HG03064 (cell line): ENCODE measurements around the gene CDCA8.

Source experiments
- ATAC-seq: cut with Tn5 transposase; IDR thresholded peaks from one replicate; pipeline ENCODE4 v1.9.1; 2021; ENCODE audit warnings: low read depth; ENCODE audit not compliant: unreplicated experiment

The CDCA8 gene

DNA sequence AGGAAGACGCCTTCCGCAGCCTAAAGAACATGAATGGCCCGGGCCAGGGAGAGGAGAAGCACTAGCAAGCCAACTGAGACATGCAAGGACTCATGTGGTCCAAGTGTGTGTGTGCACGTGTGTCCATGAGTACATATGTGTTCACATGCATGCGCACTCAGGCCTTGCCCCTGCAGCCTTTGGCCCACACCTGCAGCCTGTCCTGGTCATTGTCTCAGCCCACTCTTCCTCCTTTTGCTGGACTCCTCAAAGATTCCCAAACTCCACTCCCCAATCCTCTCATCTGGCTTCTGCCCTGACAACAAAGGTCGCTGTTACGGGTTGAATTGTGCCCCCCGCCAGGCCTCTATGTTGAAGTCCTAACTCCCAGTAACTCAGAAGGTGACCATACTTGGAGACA is 21.9 kb downstream of the CDCA8 start:
- ATAC-seq, result no peak

DNA sequence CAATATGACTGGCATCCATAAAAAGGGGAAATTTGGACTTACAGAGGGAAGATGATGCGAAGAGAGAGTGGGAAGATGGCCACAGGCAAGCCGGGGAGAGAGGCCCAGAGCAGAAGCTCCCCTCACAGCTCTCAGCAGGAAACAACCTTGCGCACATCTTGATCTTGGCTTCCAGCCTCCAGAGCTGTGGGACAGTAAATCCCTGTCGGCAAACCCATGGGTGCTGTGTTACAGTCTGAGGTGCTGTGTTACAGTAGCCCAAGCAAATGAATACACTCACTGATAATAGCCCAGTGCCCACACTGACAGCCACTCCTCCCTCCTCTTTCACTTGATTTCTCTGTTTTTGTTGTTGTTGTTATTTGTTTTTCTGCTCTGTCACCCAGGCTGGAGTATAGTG is 22.4 kb downstream of the CDCA8 start:
- ATAC-seq, result no peak

DNA sequence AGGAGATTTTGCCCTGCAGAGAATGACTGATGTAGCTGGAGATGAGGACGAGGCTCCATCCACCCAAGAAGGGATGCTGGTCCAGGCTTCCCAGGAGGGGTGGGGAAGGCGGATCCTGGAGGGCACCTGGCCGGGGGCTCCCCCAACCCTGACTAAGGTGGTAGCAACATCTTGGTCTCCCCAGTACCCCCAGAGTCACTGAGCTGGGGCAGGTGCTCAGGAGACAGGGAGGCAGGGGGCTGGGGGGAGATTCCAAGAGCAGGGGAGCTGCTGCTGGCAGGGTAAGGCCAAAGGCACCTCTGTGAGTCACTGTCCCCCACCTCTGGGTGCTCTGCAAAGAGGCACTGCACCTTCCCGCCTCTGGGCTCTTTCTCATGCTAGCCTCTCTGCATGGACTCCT is 24.0 kb downstream of the CDCA8 start:
- no peak for ATAC-seq

DNA sequence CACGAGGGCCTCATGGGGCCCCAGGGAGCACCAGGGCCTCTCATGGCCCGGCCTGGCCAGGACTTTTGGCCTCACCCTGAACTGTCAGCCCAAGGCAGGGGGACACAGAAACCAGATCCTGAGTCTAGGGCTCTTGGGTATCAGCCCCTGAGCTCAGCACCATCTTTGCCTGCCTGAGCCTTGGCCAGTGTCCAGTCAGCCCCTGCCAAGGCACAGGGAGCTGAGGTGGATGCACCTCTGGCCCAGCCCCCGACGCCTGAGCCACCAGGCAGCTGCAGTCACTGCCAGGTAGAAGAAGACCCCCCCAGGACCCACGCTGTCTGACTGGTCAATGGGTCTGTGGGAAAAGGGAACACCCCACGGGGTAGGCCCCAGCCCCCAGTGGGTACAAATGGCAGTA is 25.3 kb downstream of the CDCA8 start:
- no peak for ATAC-seq

DNA sequence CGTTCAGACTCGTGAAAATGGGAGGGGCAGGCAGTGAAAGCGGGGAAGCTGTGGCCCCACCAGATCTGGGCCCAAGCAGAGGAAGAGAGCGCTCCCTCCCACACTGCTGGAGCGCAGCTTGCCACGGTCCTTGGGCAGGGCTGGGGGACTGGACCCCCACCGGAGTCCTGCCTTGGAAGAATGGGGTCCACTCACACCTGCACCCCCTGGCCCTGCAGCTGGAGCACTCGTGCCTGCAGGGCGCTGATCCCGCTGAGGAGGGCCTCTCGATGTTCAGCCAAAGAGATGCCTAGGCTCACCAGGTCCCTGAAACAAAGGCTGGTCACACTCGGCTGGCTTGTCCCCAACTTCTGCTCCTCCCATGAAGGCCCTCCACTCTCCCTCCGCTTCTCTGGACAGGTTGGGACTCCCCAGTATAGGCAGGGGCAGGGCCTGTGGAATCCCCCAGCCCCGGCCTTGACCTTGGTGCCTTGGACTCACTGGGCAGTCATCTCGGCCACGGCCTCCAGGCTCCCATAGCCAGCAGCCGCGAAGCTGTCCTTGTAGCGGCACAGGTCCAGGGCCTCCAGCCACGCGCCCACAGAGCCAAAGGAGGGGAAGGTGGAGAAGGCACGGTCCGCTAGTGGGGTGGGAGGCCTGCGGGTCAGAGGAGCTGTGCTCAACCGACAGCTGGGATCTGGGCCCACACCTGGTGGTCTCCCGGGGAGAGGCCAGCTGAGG is 26.0 kb downstream of the CDCA8 start:
- no peak for ATAC-seq

DNA sequence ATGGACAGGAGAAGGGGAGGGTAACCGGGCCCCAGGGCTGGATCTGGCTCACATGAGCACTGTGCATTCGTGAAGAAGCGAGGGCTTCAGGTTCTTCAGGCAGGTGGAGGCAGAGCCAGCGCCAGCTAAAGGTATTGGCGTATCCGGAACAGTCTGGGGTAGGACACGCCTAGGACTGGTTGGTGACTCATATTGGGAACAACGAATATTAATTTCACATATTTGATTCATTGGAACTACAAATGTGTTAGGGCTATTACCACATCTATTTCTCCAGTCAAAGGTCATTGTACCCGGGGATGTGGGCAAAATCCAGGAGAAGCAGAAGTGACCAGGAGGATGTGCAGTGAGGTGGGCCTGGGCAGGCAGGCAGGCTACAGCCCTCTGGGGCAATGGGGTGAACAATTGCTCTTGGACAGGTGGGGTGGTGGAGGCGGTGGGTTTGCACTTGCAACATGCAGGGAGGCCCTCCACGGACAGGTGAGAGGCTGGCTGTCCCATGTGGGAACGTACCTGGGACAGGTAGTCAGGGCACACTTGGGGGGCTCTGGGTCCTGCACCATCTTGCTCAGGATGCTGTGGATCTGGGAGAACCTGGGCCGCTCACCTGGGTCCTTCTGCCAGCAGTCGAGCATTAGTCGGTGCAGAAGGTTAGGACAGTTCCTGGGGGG is 26.7 kb downstream of the CDCA8 start:
- ATAC-seq, result no peak

DNA sequence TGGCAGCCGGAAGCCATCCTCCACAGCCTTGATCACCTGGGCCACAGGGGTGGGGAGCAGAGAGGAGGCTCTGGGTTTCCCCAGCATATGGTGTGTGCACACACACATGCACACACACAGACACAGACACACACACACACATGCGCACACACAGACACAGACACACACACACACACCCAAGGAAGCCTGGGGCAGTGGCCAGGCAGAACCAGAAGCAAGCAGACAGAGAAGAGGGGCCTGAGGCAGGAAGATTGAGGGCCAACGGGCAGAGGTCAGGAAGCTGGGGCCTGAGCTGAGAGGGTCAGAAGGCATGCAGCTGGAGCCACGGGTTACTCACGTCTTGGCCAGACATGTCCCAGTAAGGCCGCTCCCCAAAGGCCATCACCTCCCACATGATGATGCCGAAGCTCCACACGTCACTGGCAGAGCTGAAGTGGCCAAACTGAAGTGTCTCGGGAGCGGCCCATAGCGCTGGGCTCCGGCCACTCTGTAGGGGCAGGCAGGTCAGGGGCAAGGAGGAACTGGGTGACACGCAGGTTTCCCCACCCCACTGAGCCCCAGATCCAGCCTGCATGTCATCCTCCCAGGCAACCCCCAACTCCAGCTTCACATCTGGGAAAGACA is 27.4 kb downstream of the CDCA8 start:
- no peak for ATAC-seq

DNA sequence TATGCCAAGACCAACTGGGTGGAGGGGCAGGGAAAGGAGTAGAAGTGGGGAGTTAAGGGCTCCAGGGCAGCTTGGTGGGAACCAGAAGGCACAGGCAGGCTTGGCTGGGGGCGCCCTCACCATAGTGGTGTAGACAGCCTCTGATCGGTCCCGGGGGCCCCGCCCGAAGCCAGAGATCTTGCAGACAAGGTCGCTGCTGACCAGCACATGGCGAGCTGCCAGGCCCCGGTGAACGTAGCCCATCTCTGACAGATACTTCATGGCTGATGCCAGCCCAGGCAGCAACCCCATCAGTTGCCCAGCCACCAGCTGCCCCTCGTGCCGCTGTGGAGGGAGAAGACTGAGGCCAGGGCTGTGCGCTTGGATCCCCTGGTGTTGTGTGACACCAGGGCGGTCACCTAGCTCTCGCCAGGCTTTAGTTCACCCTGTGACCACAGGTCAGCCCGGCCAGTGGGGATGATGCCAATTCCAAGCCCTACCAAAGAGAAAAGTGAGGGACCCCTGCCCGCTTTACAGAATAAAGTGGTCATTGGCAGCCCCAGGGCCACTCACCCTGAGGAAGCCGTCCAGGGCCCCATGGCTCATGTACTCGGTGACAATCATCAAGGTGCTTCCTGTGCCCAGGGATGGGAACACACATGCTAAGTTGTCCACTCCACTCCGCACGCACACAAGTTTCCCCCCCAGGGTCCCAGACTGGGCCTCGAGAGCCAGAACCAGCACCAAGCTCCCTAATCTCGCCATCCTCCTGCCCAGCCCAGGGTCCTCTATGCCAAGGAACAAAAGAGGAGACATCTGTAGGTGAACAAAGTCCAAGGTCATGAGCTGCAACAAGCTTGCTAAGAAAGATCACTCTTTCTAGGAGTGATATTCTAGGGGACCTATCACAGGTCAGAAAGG is 28.2 kb downstream of the CDCA8 start:
- ATAC-seq, result no peak

DNA sequence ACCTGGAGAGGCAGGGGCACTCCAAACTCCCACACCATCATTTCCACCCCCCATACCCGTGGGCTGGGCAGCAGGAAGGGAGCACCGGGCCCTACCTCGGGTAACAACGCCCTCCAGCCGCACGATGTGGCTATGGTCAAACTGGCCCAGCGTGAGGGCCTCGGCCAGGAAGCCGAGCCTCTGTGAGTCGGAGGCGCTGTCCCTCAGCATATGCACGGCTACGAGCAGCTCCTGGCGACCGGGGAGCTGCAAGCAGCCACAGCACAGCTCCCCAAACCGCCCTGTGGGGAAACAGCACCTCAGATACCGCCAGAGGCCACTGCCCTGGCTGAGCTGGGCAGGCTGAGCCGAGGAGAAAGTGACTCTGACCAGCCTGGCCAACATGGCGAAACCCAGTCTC is 29.2 kb downstream of the CDCA8 start:
- no peak for ATAC-seq

DNA sequence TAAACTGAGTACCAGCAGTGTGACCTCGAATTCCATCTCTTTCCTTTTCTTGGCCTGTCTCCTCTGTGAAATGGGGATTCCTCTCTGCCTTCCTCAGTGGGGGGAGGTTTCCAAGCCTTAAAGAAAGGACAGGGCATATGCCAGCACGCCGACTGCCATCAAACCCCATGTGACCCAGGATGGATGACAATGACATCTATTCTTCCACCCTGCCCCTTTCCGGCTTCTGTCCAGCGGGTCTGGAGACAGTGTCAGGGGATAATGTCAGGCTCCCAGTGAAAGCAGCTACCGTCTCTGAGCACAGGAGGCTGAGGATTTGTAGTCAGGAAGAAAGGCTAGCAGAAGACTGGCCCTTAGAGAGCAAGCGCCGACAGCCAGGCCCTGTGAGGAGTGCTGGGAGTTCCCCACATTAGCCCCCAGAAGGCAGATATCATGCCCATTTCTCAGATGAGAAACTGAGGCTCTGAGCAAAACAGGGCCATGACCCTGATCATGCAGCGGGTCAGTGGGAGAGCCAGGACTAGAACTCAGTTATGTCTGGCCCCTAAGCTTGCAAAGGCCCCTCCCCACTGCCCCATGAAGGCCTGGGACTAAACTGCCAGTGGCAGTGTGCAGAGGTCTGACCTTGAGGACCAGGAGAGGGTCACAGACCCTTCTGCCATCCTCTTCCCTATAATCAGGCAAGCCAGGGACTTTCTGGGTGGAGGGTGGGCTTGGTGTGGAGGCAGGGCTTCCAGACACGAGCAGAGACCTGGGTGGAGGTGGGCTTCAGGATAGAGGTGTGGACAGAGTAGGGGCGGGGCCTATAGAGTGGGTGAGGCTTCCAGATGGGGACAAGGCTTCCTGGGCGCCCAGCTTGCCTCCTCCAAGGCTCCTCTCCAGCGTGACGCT is 30.1 kb downstream of the CDCA8 start:
- ATAC-seq, result no peak

DNA sequence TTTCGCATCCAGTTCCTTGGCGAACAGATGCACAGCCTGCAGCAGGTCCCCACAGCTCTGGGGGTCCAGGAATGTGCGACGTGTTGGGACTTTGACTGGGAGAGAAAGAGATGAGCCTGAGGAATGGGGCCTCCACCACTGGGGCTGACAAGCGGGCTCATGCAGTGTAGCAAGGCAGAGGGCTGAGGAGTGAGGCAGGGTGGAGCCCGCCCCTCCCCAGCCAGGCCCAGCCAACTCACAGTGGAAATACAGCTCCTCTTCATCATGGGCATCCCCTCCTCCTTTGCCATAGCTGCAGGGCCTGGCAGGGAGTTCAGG is 30.7 kb downstream of the CDCA8 start:
- ATAC-seq, result no peak

DNA sequence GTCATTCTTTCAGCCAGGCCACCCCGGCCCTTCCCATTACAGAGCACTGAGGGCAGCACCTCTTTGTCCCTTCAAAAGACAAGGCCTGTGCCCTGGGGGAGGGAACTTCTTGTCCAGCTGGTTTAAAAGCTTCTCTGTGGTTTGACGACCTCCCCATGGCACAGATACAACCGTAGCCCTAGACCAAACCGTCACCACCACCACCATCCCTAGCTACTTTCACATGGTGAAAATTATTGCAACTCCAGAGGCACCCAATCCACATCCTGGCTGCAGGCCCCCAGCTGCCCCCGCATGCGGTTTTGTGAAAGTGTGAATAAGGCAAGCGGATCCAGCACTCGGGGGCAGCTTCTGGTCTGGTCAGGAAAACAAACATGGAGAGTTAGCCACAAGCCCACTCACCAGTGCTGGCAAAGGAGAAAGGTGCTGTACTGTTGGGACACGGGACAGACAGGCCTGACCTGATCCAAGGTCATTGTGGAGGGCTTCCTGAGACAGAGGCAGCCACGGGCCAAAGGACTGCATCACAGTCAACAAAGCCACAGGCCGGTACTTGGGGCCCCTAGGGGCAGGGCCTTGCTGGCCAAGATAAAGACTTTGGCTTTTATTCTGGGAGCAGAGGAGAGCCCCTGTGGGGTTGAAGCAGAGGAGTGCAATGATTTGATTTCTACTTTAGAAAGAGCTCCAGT is 31.2 kb downstream of the CDCA8 start:
- ATAC-seq, result no peak

DNA sequence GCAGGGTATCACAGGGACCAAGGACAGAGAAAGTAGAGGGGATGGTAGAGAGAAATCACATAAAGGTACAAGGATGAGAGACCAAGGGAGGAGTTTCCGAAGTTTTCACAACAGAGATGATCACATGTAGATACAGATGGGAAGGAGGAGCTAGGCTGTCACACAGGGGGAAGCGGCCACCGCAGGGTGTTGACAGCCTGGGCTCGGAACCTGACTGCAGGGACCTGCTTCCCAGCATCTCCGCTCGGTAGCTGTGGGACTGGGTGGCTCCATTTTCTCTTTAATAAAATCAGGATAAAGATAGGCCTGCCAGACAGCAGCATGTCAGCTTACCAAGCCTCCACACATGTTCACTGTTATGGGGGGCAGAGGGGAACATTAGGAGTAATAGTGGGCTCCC is 32.3 kb downstream of the CDCA8 start:
- ATAC-seq, result no peak

DNA sequence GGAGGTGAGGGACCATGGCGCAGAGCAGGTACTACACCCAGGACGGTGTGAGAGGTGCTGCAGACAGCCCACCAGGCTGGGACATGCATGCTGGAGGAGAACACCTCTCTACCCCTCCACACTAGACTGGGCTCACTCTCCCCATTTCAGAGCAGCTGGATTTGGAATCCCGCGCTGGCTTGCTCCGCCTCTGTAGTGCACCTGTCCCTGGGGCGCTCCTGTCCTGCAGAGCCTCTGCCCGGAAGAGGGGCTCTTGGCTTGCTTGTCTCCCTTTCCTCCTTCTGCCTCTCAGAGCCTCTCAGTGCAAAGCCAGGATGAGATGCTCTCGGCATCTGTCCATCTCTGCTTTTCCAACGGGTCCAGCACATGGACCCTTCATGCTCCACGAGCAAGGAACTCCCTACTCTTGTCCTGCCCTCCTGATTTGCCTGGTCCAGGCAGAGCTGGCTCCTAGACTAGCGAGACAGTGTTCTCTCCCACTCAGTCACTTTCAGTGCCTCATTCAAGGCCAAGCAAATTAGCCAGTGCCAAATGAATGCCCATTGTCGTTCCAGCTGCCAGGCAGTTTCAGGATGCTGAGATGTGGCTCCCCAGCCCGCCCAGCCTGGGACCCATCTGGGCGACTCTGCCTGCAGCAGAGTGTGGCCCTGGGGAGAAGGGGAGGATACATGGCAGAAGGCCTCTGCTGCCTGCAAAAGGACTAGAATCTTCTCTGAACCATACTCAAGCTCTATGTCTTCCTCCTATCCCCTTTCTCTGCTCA is 33.7 kb downstream of the CDCA8 start:
- ATAC-seq, result no peak

DNA sequence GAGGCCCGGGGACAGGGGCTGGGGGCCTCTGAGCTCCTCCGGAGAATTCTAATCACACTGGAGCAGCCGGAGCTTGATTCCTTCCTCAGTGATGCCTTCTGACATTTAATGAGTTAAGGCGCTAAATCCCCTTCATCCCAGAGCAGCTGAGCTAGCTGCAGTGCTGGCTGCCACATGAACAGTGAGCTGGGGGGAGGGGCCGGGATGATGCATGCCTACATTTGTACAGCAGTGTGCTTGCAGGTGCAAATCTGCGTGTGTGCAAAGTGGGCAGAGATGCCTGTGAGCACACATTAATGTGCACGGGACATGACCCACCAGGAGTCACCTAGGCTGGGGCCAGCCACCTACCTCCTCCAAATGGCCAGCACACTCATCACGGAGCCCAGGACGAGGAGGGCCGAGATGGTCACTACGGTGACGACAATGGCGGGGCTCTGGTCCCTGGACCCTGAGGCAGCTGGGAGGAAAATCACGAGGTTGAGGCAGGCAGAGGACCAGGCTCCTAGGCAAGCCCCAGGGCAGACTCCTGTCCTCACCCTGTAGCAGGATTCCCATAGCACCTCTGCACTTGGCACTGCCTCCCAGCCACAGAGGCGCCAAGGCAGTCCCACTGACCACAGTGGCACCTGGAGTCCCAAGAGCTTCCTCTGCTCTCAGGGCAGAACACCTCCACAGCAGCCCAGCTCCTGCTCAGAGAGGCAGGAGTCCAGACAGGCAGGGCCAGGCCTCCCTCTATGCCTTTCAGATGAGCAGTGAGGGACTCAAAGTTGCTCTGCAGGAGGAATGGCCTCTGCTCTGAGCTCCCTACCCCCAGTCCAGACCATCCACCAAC is 34.7 kb downstream of the CDCA8 start:
- no peak for ATAC-seq

DNA sequence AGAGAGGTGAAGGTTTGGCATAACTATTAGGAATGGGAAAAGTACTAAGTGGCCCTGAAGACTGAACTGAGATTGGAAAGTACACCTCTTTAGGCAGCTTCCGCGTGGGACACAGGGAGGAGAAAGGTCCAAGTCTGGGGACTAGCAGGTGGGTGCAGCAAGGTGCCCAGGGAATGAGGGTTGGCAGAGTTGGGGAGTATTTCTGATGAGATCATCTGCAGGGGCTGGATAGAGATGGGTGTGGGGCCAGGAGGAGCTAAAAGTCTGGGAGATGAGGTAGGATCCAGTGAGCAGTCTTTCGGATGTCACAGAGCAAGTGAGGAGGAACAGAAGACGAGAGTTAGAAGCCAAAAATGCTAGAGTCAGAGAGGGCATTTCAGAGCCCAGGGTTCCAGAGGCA is 36.1 kb downstream of the CDCA8 start:
- ATAC-seq, result no peak

DNA sequence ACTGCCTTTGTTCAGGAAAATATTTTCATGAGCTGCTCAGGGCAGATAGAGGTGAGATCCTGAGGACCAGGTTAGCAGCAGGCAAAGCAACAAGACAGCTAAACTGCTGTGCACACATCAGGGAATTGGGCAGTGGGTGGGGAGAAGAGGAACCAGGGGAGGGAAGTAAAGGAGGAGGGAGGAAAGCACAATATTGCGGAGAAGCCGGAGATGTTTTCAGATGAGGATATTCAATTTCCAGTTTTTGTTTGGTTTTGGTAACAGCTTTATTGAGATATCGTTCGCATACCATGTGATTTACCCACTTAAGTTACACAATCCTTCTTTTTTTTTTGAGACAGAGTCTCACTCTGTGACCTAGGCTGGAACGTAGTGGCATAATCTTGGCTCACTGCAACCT is 38.1 kb downstream of the CDCA8 start:
- no peak for ATAC-seq
